HepG2 (cell line): Measurements from ENCODE around the gene DENND4C. TPM values are rescaled to one million over a fixed set of nuclear protein-coding genes. Genes with fewer than 3 reads are reported as not detected.
"Not testable (repeated sequence)": the region's sequence is repeated elsewhere in the genome, so short reads cannot be mapped to it uniquely, and the experiment has no call there.

Experiments
- ATAC-seq: fragments of 200-7000 bp; cut with Tn5 transposase; 3 replicates; pipeline ENCODE4 v1.9.1; 2020; ENCODE audit warnings: mild to moderate bottlenecking, moderate library complexity
- BruUV-seq: library from RNA; stranded (reverse); fragments of 400-500 nt; replicated peaks from 2 replicates; lab custom pipeline; 2021; lab: Mats Ljungman, UMichigan
- CTCF ChIA-PET: fragments of 300-600 bp; formaldehyde crosslinking; extraction: SDS; loops from one replicate; lab custom pipeline; 2021; ENCODE audit warnings: low total read pairs, inconsistent platforms, low intra/inter-chr PET ratio; lab: Yijun Ruan, JAX
- POLR2A ChIA-PET: fragments of 350-600 bp; sonication (Branson Sonifier 250); formaldehyde crosslinking; loops from one replicate; lab custom pipeline; 2020; ENCODE audit warnings: antibody characterized with exemption, inconsistent platforms; lab: Yijun Ruan, JAX
- DNase-seq: peaks from one replicate; pipeline ENCODE4 v3.0.0-alpha.2; 2015; ENCODE audit warnings: low spot score
- FAIRE-seq: peaks from 3 replicates; lab custom pipeline; 2011; peaks lifted over from hg19 to GRCh38; lab: Jason Lieb, UNC
- H2AFZ ChIP-seq: one replicate; pipeline ENCODE4 v1.6.1; 2011; ENCODE audit warnings: low read length, inconsistent platforms
- H3K27ac ChIP-seq: fragments of 300-600 bp; 3 replicates; pipeline ENCODE4 v1.8.0; 2011; ENCODE audit warnings: mixed run types, mild to moderate bottlenecking, mixed read lengths, low read length, inconsistent platforms; ENCODE audit not compliant: insufficient read depth; ENCODE audit errors: extremely low read length
- H3K27me3 ChIP-seq, 2 experiments: fragments of 200-600 bp in 1 of 2; 2 replicates in 1 of 2; 3 replicates in 1 of 2; pipeline versions ENCODE4 v1.6.0 to v1.8.0; 2011; ENCODE audit warnings: low read length in 2 of 2, mild to moderate bottlenecking in 2 of 2, moderate library complexity in 2 of 2, inconsistent platforms in 1 of 2; ENCODE audit not compliant: insufficient read depth in 2 of 2, control insufficient read depth in 1 of 2
- H3K36me3 ChIP-seq, 2 experiments: fragments of 200-600 bp in 1 of 2; replicated peaks in 1 of 2; 2 replicates in 1 of 2; 3 replicates in 1 of 2; pipeline versions ENCODE4 v1.5.1 to v1.8.0; 2011; ENCODE audit warnings: low read length in 2 of 2, inconsistent platforms in 1 of 2; ENCODE audit not compliant: insufficient read depth in 2 of 2, control insufficient read depth in 1 of 2
- H3K4me1 ChIP-seq: 2 replicates; pipeline ENCODE4 v1.5.1; 2012; ENCODE audit warnings: low read length, inconsistent platforms; ENCODE audit not compliant: insufficient read depth
- H3K4me2 ChIP-seq: 2 replicates; pipeline ENCODE4 v1.6.0; 2011; ENCODE audit warnings: low read depth, low read length, inconsistent platforms
- H3K4me3 ChIP-seq, 3 experiments: fragments of 200-600 bp in 1 of 3; sonication (generic), shearing (Covaris generic) in 1 of 3; replicated peaks in 1 of 3; 2 replicates each; pipeline ENCODE4 v1.5.1; 2011 to 2016; ENCODE audit warnings: low read length in 3 of 3, inconsistent platforms in 2 of 3, low read depth in 2 of 3, mild to moderate bottlenecking in 2 of 3, control low read depth in 1 of 3, mixed read lengths in 1 of 3; ENCODE audit not compliant: insufficient read depth in 1 of 3
- H3K79me2 ChIP-seq: one replicate; pipeline ENCODE4 v1.6.1; 2011; ENCODE audit warnings: low read length, inconsistent platforms; ENCODE audit not compliant: insufficient read depth
- H3K9ac ChIP-seq: 2 replicates; pipeline ENCODE4 v1.6.0; 2011; ENCODE audit warnings: mild to moderate bottlenecking, low read depth, low read length, inconsistent platforms; ENCODE audit not compliant: insufficient read depth
- H3K9me3 ChIP-seq: 2 replicates; pipeline ENCODE4 v1.5.1; 2012; ENCODE audit warnings: mild to moderate bottlenecking, low read length
- H4K20me1 ChIP-seq: 2 replicates; pipeline ENCODE4 v1.6.0; 2011; ENCODE audit warnings: inconsistent platforms, mild to moderate bottlenecking, low read length, moderate library complexity; ENCODE audit not compliant: insufficient read depth
- FOSL2 ChIP-seq: sonication (generic); formaldehyde crosslinking; IDR thresholded peaks from 2 replicates; pipeline ENCODE4 v1.4.0; 2020; ENCODE audit warnings: missing genetic modification reagents
- ZNF407 ChIP-seq: sonication (generic); formaldehyde crosslinking; IDR thresholded peaks from one replicate; pipeline ENCODE4 v1.5.1; 2020; ENCODE audit warnings: mild to moderate bottlenecking, missing genetic modification reagents; ENCODE audit errors: not compliant biosample characterization
- WGBS: methylation state at CpG from one replicate; pipeline ENCODE4 v1.1.6; 2017; ENCODE audit warnings: low lambda C conversion rate; 5-methylcytosine and 5-hydroxymethylcytosine counted together
- in situ Hi-C: cut with HindIII; loops from 2 replicates; pipeline ENCODE4 v1.10.0; 2017; ENCODE audit warnings: low pct_unique_long_range_greater_than_20kb; ENCODE audit not compliant: extremely low pct_ligation_motif_present
- intact Hi-C: fragments of 100-400 bp; cut with micrococcal nuclease; formaldehyde crosslinking; loops from one replicate; pipeline ENCODE4 v1.10.0; 2022; ENCODE audit not compliant: unreplicated experiment
- polyA plus RNA-seq, 8 experiments: library from polyadenylated mRNA; depleted of rRNA in 3 of 8; stranded (reverse) in 7 of 8; unstranded in 1 of 8; fragments of >200 nt; fragmentation: Illumina TruSeq in 4 of 8; extraction: Trizol in 4 of 8; gene quantifications; 2 replicates each; pipeline versions ENCODE4 v1.2.1 to v1.2.3, GENCODE V29; 2011 to 2016; ENCODE audit warnings: low read depth in 4 of 8, missing spikeins in 1 of 8, mixed read lengths in 1 of 8; ENCODE audit not compliant: insufficient read depth in 1 of 8
- total RNA-seq, 5 experiments: library from RNA; depleted of rRNA; stranded (reverse); fragments of >200 nt; fragmentation: Illumina TruSeq; extraction: Trizol; gene quantifications; 2 replicates each; pipeline ENCODE4 v1.2.3, GENCODE V29; 2016; ENCODE audit warnings: low read depth in 1 of 5

DENND4C gene
- total and polyA plus RNA-seq, 2 of the 13 experiments (the other 11 are each of a cell fraction or from before 2014, with no cell fraction given): 19.1 to 27.2 TPM

- H3K9ac ChIP-seq, H3K4me3 ChIP-seq, in situ Hi-C loops, intact Hi-C loops, H4K20me1 ChIP-seq, FAIRE-seq, H3K27ac ChIP-seq, H2AFZ ChIP-seq, BruUV-seq, H3K27me3 ChIP-seq, H3K9me3 ChIP-seq, POLR2A ChIA-PET, H3K36me3 ChIP-seq, ATAC-seq, DNase-seq, CTCF ChIA-PET, H3K79me2 ChIP-seq, H3K4me2 ChIP-seq: not testable (repeated sequence)
- 35% methylated on average over 4 of the region's 4 CpGs for WGBS
- H3K4me1 ChIP-seq: peaks cover 22% of the 10 kb centered on the region
Measured at GRCh38 chr9:19403231-19403630, 172.7 kb downstream of the DENND4C start.

DNA sequence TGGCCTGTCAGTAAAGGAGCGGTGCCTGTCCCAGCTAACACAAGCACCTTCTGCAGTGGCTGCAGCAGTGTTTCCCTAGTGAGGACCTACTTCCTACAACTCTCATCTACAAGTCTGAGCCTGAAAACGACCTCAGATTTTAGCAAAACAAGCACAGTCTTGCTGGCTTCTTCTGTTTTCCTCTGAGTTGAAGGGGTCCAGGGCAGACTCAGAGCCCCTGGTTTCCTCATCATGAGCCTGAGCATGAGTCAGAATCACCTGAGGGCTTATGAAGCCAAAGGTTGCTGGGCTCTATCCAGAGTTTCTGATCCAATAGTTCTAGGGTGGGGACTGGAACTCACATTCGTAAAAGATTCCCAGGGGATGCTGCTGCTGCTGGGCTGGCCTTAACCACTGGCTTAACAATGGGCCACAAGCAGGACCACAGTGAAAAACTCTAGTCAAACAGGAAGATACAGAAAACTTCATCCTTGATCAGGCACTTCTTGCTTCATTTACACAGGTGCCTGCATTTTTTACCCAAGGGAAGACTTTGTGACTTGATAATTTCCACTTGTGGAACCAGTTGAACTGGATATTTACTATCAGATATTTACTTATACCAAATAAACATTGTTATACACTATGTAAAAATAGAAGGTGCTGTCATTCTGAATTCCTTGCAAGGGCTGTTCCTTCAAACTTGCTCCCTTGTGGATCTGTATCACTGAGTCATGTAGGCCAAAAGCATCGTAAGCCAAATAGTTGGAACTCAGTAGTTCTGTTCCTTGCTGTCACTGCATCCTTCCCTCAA is 174.0 kb downstream of the DENND4C start:
- Histone ChIP-seq H3K4me3 (no peak overlapping the region), H3K9me3 (peaks cover 7% of the 10 kb centered on the region), H3K4me2 (no peak overlapping the region), H3K79me2 (no peaks in the 10 kb centered on the region), H4K20me1 (no peaks in the 10 kb centered on the region), H3K36me3 (no peaks in the 10 kb centered on the region), H3K4me1 (peaks cover 22% of the 10 kb centered on the region), H3K27ac (no peak overlapping the region), H3K27me3 (no peaks in the 10 kb centered on the region; a peak in 2 of 5 replicates), H2AFZ (no peak overlapping the region), H3K9ac (no peak overlapping the region)
- TF ChIP-seq FOSL2 (CRISPR knock-in tag): 0 out of 2 replicates have a peak, but pooled peaks have one; percentile 5
- TF ChIP-seq ZNF407: no peak
- WGBS: 39% methylated on average over 4 of the region's 4 CpGs
- no peak for FAIRE-seq
- intact Hi-C loops: no loop called here
- CTCF ChIA-PET: no interaction called here
- BruUV-seq: no TSS peak
- in situ Hi-C loops: no loop called here
- ATAC-seq: no peak
- DNase-seq: no peak
- POLR2A ChIA-PET: no interaction called here
